Hepatocyte (in vitro differentiated cells): ENCODE measurements around the gene KDM4B. TPM values are rescaled to one million over a fixed set of nuclear protein-coding genes. Genes with fewer than 3 reads are reported as not detected.

Experiments
- DNase-seq: peaks from one replicate; pipeline ENCODE4 v3.0.0-alpha.2; 2016; ENCODE audit warnings: low spot score
- H2AFZ ChIP-seq: fragments of 200-600 bp; sonication (generic); 2 replicates; pipeline ENCODE4 v1.6.0; 2016; ENCODE audit warnings: antibody characterized with exemption, mild to moderate bottlenecking
- H3K27ac ChIP-seq: fragments of 200-600 bp; sonication (generic); 2 replicates; pipeline ENCODE4 v1.5.1; 2016; ENCODE audit warnings: mild to moderate bottlenecking
- H3K27me3 ChIP-seq: fragments of 200-600 bp; sonication (generic); 2 replicates; pipeline ENCODE4 v1.6.1; 2016
- H3K36me3 ChIP-seq: fragments of 200-600 bp; sonication (generic); replicated peaks from 2 replicates; pipeline ENCODE4 v1.5.1; 2016; ENCODE audit warnings: low read depth; ENCODE audit not compliant: insufficient read depth
- H3K4me1 ChIP-seq: fragments of 200-600 bp; sonication (generic); 2 replicates; pipeline ENCODE4 v1.5.1; 2016; ENCODE audit warnings: mild to moderate bottlenecking, moderate library complexity; ENCODE audit not compliant: insufficient read depth
- H3K4me2 ChIP-seq: fragments of 200-600 bp; sonication (generic); 2 replicates; pipeline ENCODE4 v1.6.0; 2016
- H3K4me3 ChIP-seq: fragments of 200-600 bp; sonication (generic); 2 replicates; pipeline ENCODE4 v1.5.1; 2016; ENCODE audit warnings: mild to moderate bottlenecking
- H3K79me2 ChIP-seq: fragments of 200-600 bp; sonication (generic); 2 replicates; pipeline ENCODE4 v1.6.0; 2017; ENCODE audit warnings: mild to moderate bottlenecking
- H3K9me2 ChIP-seq: fragments of 200-600 bp; sonication (generic); replicated peaks from 2 replicates; pipeline ENCODE4 v1.6.0; 2017; ENCODE audit warnings: mild to moderate bottlenecking; ENCODE audit not compliant: insufficient read depth
- H3K9me3 ChIP-seq: fragments of 200-600 bp; sonication (generic); 2 replicates; pipeline ENCODE4 v1.5.1; 2016; ENCODE audit warnings: low read depth, mild to moderate bottlenecking
- H4K20me1 ChIP-seq: fragments of 200-600 bp; sonication (generic); 2 replicates; pipeline ENCODE4 v1.6.0; 2016; ENCODE audit warnings: mild to moderate bottlenecking; ENCODE audit not compliant: insufficient read depth, poor library complexity, severe bottlenecking
- CTCF ChIP-seq: fragments of 200-600 bp; sonication (generic); IDR thresholded peaks from 2 replicates; pipeline ENCODE4 v1.5.1; 2016; ENCODE audit warnings: antibody characterized with exemption, mild to moderate bottlenecking; ENCODE audit not compliant: poor library complexity
- EZH2 ChIP-seq: fragments of 200-600 bp; sonication (generic); IDR thresholded peaks from 2 replicates; pipeline ENCODE4 v1.6.1; 2016; ENCODE audit warnings: antibody characterized with exemption, mild to moderate bottlenecking, borderline replicate concordance
- EZH2phosphoT487 ChIP-seq: fragments of 200-600 bp; sonication (generic); IDR thresholded peaks from one replicate; pipeline ENCODE4 v1.6.1; 2018; ENCODE audit warnings: antibody characterized with exemption, mild to moderate bottlenecking, low read depth, moderate library complexity; ENCODE audit not compliant: unreplicated experiment, severe bottlenecking
- WGBS: methylation state at CpG from one replicate; pipeline ENCODE4 v1.1.6; 2016; ENCODE audit warnings: low lambda C conversion rate; ENCODE audit errors: missing lambda C conversion rate; 5-methylcytosine and 5-hydroxymethylcytosine counted together
- polyA plus RNA-seq: library from polyadenylated mRNA; unstranded; fragments of >200 nt; fragmentation: Nextera tagmentation; extraction: Ambion mirVana; gene quantifications from 2 replicates; pipeline ENCODE4 v1.2.1, GENCODE V29; 2016
- total RNA-seq: library from RNA; depleted of rRNA; stranded (reverse); fragments of >200 nt; gene quantifications from 2 replicates; pipeline ENCODE4 v1.2.3, GENCODE V29; 2014

Gene KDM4B
- total and polyA plus RNA-seq, 2 experiments from 2014 or later = 22.2 to 29.6 TPM

GRCh38 chr19:5018224-5019015 lies 49.5 kb downstream of the KDM4B start:
- Histone ChIP-seq H3K79me2 (peaks cover 75% of the 10 kb centered on the region), H4K20me1 (peaks cover 38% of the 10 kb centered on the region), H3K4me1 (no peaks in the 10 kb centered on the region), H3K36me3 (no peaks in the 10 kb centered on the region), H3K27me3 (no peaks in the 10 kb centered on the region), H3K9me3 (no peaks in the 10 kb centered on the region), H3K9me2 (no peaks in the 10 kb centered on the region), H3K4me3 (no peak overlapping the region), H3K27ac (no peak overlapping the region), H2AFZ (no peak overlapping the region), H3K4me2 (no peak overlapping the region)
- DNase-seq = no peak
- 95% methylated on average over 16 of the region's 16 CpGs for WGBS
- TF ChIP-seq CTCF (no peak), EZH2phosphoT487 (no peak)

- Histone ChIP-seq H3K9me3 (no peaks in the 10 kb centered on the region), H3K4me1 (no peaks in the 10 kb centered on the region), H4K20me1 (peaks cover 42% of the 10 kb centered on the region), H3K9me2 (no peaks in the 10 kb centered on the region), H3K27me3 (no peaks in the 10 kb centered on the region), H2AFZ (no peak overlapping the region), H3K4me2 (no peak overlapping the region), H3K79me2 (peaks cover 75% of the 10 kb centered on the region), H3K27ac (no peak overlapping the region), H3K4me3 (no peak overlapping the region), H3K36me3 (no peaks in the 10 kb centered on the region)
- WGBS = 97% methylated on average over 21 of the region's 21 CpGs
- no peak for DNase-seq
- TF ChIP-seq EZH2 (no peak), EZH2phosphoT487 (no peak)
These were observed 51.5 kb downstream of the KDM4B start for GRCh38 chr19:5020368-5020767.

GRCh38 chr19:5021046-5021445 lies 52.1 kb downstream of the KDM4B start:
- no peak for TF ChIP-seq EZH2phosphoT487
- TF ChIP-seq CTCF = no peak
- TF ChIP-seq EZH2 = no peak
- Histone ChIP-seq H3K27ac (no peak overlapping the region), H4K20me1 (peaks cover 49% of the 10 kb centered on the region), H3K9me2 (no peaks in the 10 kb centered on the region), H3K27me3 (no peaks in the 10 kb centered on the region), H3K4me1 (no peaks in the 10 kb centered on the region), H3K4me2 (no peak overlapping the region), H3K4me3 (no peak overlapping the region), H3K9me3 (no peaks in the 10 kb centered on the region), H3K79me2 (peaks cover 75% of the 10 kb centered on the region), H2AFZ (no peak overlapping the region), H3K36me3 (no peaks in the 10 kb centered on the region)
- DNase-seq = no peak
- WGBS = 93% methylated on average over 5 of the region's 5 CpGs

GRCh38 chr19:5022066-5022860 lies 53.4 kb downstream of the KDM4B start:
- Histone ChIP-seq H3K4me2 (no peak overlapping the region), H2AFZ (no peak overlapping the region), H3K9me2 (no peaks in the 10 kb centered on the region), H3K4me1 (no peaks in the 10 kb centered on the region), H3K4me3 (no peak overlapping the region), H3K27ac (no peak overlapping the region), H3K36me3 (no peaks in the 10 kb centered on the region), H3K9me3 (no peaks in the 10 kb centered on the region), H3K79me2 (peaks cover 83% of the 10 kb centered on the region), H3K27me3 (no peaks in the 10 kb centered on the region), H4K20me1 (peaks cover 61% of the 10 kb centered on the region)
- no peak for TF ChIP-seq CTCF
- TF ChIP-seq EZH2phosphoT487 = no peak
- no peak for TF ChIP-seq EZH2
- no peak for DNase-seq
- 95% methylated on average over 16 of the region's 16 CpGs for WGBS
